Effector memory CD4-positive, alpha-beta T cell (primary cell): ENCODE data around the gene NKAIN1.
"Not testable (repeated sequence)": the region's sequence is repeated elsewhere in the genome, so short reads cannot be mapped to it uniquely, and the experiment has no call there.

Experiments used
- DNase-seq, 3 donors: peaks; one replicate each; pipeline ENCODE4 v3.0.0-alpha.2; 2020
- H3K27ac ChIP-seq: 2 replicates; pipeline ENCODE4 v1.7.0; 2013; ENCODE audit warnings: mild to moderate bottlenecking, low read length, moderate library complexity; ENCODE audit not compliant: insufficient read depth, poor library complexity, severe bottlenecking
- H3K27me3 ChIP-seq: replicated peaks from 2 replicates; pipeline ENCODE4 v1.7.0; 2013; ENCODE audit warnings: mild to moderate bottlenecking, low read length; ENCODE audit not compliant: insufficient read depth, control insufficient read depth, poor library complexity, severe bottlenecking
- H3K36me3 ChIP-seq: 2 replicates; pipeline ENCODE4 v1.7.0; 2013; ENCODE audit warnings: mild to moderate bottlenecking, low read length, moderate library complexity; ENCODE audit not compliant: control insufficient read depth, insufficient read depth
- H3K4me1 ChIP-seq: 2 replicates; pipeline ENCODE4 v1.7.0; 2013; ENCODE audit warnings: low read length, mild to moderate bottlenecking; ENCODE audit not compliant: control insufficient read depth, insufficient read depth, poor library complexity, severe bottlenecking
- H3K4me3 ChIP-seq: 2 replicates; pipeline ENCODE4 v1.7.0; 2013; ENCODE audit warnings: low read length, low read depth, mild to moderate bottlenecking; ENCODE audit not compliant: insufficient read depth, poor library complexity, severe bottlenecking
- H3K9me3 ChIP-seq: 2 replicates; pipeline ENCODE4 v1.7.0; 2013; ENCODE audit warnings: mild to moderate bottlenecking, low read length, moderate library complexity; ENCODE audit not compliant: control insufficient read depth

The NKAIN1 gene

DNA sequence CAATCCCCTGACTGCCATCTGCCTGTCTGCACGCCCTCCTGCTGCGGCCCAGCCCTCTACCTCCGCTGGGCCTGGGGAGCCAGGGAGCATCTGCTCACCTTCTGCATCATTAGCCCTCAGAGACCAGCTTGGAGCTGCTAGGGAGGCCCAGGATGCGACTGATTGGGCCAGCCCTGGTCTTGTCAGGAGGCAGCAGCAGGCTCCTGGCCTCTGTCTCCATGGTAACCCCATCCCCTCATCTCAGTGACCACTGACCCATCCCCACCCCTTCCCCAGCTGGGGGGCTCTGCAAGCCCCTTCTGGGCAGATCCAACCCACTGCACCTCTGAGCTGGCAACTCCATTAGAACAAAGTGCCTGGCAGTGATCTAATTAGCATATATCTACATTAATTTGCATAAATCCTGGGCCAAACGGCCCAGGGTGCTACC lies 37.7 kb downstream of the NKAIN1 start:
- H3K9me3 ChIP-seq: no peaks in the 10 kb centered on the region
- H3K4me1 ChIP-seq: no peaks in the 10 kb centered on the region
- H3K4me3 ChIP-seq: no peak overlapping the region
- no peak for DNase-seq
- H3K27me3 ChIP-seq: no peaks in the 10 kb centered on the region
- no peak overlapping the region for H3K27ac ChIP-seq
- H3K36me3 ChIP-seq: no peaks in the 10 kb centered on the region

DNA sequence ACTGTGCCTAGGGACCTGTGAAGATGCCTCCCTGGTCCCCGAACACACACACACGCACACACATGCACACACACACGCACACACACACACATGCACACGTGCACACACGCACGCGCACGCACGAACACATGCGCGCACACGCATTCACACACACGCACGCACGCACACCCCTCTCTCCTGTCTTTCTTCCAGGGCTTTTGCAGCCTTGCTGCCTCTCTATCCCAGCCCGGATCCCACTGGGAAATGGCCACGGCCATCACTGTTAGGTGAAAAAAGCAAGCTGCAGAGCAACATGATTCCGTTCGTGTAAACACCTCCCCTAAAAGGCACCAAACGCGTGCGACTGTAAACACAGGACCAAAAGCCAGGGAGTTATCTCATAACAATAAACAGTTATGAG lies 39.7 kb downstream of the NKAIN1 start:
- H3K36me3 ChIP-seq: no peaks in the 10 kb centered on the region
- no peak for DNase-seq
- H3K4me1 ChIP-seq: no peaks in the 10 kb centered on the region
- no peak overlapping the region for H3K27ac ChIP-seq
- H3K27me3 ChIP-seq: no peaks in the 10 kb centered on the region
- H3K4me3 ChIP-seq: no peak overlapping the region
- no peaks in the 10 kb centered on the region for H3K9me3 ChIP-seq

DNA sequence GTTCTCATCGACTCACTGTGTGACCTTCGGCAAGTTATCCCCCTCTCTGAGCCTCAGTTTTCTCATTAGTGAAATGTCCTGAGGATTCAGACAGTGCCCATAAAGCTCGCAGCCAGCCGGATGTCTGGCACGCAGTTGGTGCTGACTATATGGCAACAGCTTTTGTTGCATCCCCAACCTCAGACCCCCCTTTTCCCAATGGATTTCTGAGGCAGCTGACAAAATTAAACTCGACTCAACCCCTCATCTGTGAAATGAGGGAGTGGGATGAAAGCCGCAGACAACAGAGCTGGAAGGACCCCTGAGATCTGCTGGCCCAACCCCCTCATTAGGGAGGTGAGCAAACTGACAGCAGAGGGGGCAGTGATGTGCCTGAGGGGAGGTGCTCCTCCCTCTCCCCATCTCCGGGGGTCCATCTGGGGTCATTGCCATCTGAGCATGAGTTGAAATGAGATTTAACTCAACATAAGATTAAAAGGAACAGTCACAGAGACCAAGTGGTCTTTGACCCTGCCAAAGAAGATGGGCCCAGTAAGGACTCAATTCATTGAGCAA lies 40.4 kb downstream of the NKAIN1 start:
- no peaks in the 10 kb centered on the region for H3K9me3 ChIP-seq
- H3K36me3 ChIP-seq: no peaks in the 10 kb centered on the region
- no peak for DNase-seq
- no peaks in the 10 kb centered on the region for H3K4me1 ChIP-seq
- no peak overlapping the region for H3K4me3 ChIP-seq
- no peaks in the 10 kb centered on the region for H3K27me3 ChIP-seq
- H3K27ac ChIP-seq: no peak overlapping the region

- no peak for DNase-seq
- Histone ChIP-seq H3K4me1 (no peaks in the 10 kb centered on the region), H3K27me3 (no peaks in the 10 kb centered on the region)
Measured at GRCh38 chr1:31198600-31198999, 41.1 kb downstream of the NKAIN1 start.

GRCh38 chr1:31198150-31198549 lies 41.5 kb downstream of the NKAIN1 start:
- H3K4me3 ChIP-seq: no peak overlapping the region
- H3K27me3 ChIP-seq: no peaks in the 10 kb centered on the region
- H3K9me3 ChIP-seq: no peaks in the 10 kb centered on the region
- no peaks in the 10 kb centered on the region for H3K36me3 ChIP-seq
- H3K4me1 ChIP-seq: no peaks in the 10 kb centered on the region
- no peak overlapping the region for H3K27ac ChIP-seq
- DNase-seq: no peak

More at GRCh38 chr1:31198600-31198999, 41.1 kb downstream of the NKAIN1 start:
- Histone ChIP-seq H3K36me3 (no peaks in the 10 kb centered on the region), H3K27ac (no peak overlapping the region), H3K9me3 (no peaks in the 10 kb centered on the region), H3K4me3 (no peak overlapping the region)

DNA sequence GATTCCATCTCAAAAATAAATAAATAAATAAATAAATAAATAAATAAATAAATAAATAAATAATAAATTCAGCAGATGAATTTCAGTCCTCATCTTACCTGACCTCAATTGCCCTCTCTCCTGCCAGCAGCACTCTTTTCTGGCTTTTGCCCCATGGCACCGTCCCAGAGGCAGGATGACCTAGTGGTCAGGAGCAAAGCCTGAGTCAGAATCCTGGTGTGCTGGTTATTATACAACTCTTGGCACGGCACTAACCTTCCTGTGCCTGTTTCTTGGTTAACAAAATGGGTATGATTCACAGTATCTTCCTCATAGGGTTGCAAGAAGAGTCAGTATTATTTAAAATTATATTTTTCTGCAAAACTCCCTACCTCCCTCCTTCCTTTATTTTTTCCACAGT lies 43.0 kb downstream of the NKAIN1 start:
- H3K36me3 ChIP-seq: no peaks in the 10 kb centered on the region
- H3K4me3 ChIP-seq: no peak overlapping the region
- no peak overlapping the region for H3K27ac ChIP-seq
- no peak for DNase-seq
- H3K27me3 ChIP-seq: no peaks in the 10 kb centered on the region
- H3K4me1 ChIP-seq: no peaks in the 10 kb centered on the region
- no peaks in the 10 kb centered on the region for H3K9me3 ChIP-seq

DNA sequence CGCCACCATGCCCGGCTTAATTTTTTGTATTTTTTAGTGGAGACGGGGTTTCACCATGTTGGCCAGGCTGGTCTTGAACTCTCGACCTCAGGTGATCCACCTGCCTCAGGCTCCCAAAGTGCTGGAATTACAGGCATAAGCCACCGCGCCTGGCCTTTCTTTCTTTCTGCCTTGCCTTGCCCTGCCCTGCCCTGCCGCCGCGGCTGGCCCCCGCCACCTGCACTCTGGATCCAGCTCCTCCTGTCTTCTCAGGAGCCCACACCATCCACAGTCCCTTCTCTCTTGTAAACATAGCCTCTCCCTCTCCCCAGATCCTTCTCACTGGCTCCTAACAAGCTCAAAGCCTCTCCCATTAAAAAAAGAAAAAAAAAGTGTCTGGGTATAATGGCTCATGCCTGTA lies 44.4 kb downstream of the NKAIN1 start:
- not testable (repeated sequence) for H3K4me3 ChIP-seq, DNase-seq, H3K36me3 ChIP-seq, H3K27ac ChIP-seq, H3K4me1 ChIP-seq, H3K9me3 ChIP-seq, H3K27me3 ChIP-seq

DNA sequence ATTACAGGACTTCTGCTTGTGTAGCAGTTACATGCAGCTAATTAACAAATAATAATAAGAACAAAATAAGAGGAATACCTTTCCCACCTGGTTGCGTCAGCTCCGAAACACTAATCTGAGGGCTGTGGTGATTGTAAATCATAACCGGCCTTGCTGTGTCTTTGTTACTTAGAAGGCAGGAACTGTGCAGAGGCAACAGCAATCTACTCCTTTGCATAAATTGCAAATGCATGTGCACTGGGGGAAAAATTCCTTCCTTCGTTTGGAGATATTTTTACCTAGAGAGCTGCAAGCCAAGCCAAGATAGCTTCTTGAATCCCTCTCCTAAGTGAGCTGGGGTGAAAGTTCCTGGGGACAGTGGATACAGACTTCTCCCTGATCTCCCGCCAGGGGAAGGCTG lies 46.0 kb downstream of the NKAIN1 start:
- Histone ChIP-seq H3K9me3 (no peaks in the 10 kb centered on the region), H3K4me3 (no peak overlapping the region), H3K27me3 (no peaks in the 10 kb centered on the region), H3K36me3 (no peaks in the 10 kb centered on the region), H3K27ac (no peak overlapping the region), H3K4me1 (no peaks in the 10 kb centered on the region)
- no peak for DNase-seq

GRCh38 chr1:31191281-31191680 lies 48.4 kb downstream of the NKAIN1 start:
- H3K9me3 ChIP-seq: no peaks in the 10 kb centered on the region
- no peaks in the 10 kb centered on the region for H3K36me3 ChIP-seq
- H3K27me3 ChIP-seq: no peaks in the 10 kb centered on the region

GRCh38 chr1:31189696-31190674 lies 49.7 kb downstream of the NKAIN1 start:
- H3K36me3 ChIP-seq: no peaks in the 10 kb centered on the region
- H3K4me3 ChIP-seq: no peak overlapping the region
- no peaks in the 10 kb centered on the region for H3K4me1 ChIP-seq
- no peak overlapping the region for H3K27ac ChIP-seq
- H3K9me3 ChIP-seq: no peaks in the 10 kb centered on the region
- H3K27me3 ChIP-seq: no peaks in the 10 kb centered on the region
- DNase-seq: no peak

More at GRCh38 chr1:31191281-31191680, 48.4 kb downstream of the NKAIN1 start:
- DNase-seq: no peak
- Histone ChIP-seq H3K4me1 (no peaks in the 10 kb centered on the region), H3K4me3 (no peak overlapping the region), H3K27ac (no peak overlapping the region)
